ENCODE results near the gene CLK3. TPM values are rescaled to one million over a fixed set of nuclear protein-coding genes. Genes with fewer than 3 reads are reported as not detected.
A peak's percentile ranks its signal among the peaks of the same experiment; 100 is the strongest.
"Not testable (repeated sequence)": the region's sequence is repeated elsewhere in the genome, so short reads cannot be mapped to it uniquely, and the experiment has no call there.

CLK3 gene
- polyA plus RNA-seq, 4 donors: 61.0 to 84.1 (median 70.9) TPM

- DNase-seq (ENCODE audit: low read depth in 4 of 4, low spot score in 3 of 4): no peak
These were observed 4.4 kb downstream of the CLK3 start for GRCh38 chr15:74619916-74620635.

- DNase-seq (ENCODE audit: low read depth in 4 of 4, low spot score in 3 of 4): no peak
These were observed 5.3 kb downstream of the CLK3 start for GRCh38 chr15:74620636-74621545.

GRCh38 chr15:74621546-74621920 is 5.9 kb downstream of the CLK3 start:
- no peak for DNase-seq (ENCODE audit: low read depth in 4 of 4, low spot score in 3 of 4)

- DNase-seq (ENCODE audit: low read depth in 4 of 4, low spot score in 3 of 4): no peak
These were observed 6.3 kb downstream of the CLK3 start for GRCh38 chr15:74621936-74622335.

GRCh38 chr15:74622758-74623157 is 7.1 kb downstream of the CLK3 start:
- no peak for DNase-seq (ENCODE audit: low read depth in 4 of 4, low spot score in 3 of 4)

GRCh38 chr15:74624020-74624602 is 8.5 kb downstream of the CLK3 start:
- no peak for DNase-seq (ENCODE audit: low read depth in 4 of 4, low spot score in 3 of 4)

- DNase-seq (ENCODE audit: low read depth in 4 of 4, low spot score in 3 of 4): no peak
These were observed 10.1 kb downstream of the CLK3 start for GRCh38 chr15:74625693-74626092.

DNA sequence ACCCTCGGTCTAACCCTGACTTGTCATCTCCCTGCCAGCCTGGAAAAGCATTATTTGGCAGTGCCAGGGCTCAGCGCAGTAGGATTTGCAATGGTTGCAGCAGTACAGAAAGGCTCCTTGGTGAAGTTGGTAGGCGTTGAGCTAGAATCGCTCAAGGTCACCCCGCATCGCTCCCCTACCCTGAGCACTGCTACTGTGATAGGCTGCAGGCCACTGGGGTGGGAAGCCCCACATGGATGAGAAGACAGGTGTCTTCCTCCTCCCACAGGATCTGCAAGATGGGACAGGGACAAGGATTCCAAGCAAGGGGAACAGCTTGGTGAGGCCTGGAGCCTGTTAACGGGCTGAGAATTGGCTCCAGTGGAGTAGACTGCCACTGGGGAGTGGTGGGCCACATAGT is 10.7 kb downstream of the CLK3 start:
- no peak for DNase-seq (ENCODE audit: low read depth in 4 of 4, low spot score in 3 of 4)

DNA sequence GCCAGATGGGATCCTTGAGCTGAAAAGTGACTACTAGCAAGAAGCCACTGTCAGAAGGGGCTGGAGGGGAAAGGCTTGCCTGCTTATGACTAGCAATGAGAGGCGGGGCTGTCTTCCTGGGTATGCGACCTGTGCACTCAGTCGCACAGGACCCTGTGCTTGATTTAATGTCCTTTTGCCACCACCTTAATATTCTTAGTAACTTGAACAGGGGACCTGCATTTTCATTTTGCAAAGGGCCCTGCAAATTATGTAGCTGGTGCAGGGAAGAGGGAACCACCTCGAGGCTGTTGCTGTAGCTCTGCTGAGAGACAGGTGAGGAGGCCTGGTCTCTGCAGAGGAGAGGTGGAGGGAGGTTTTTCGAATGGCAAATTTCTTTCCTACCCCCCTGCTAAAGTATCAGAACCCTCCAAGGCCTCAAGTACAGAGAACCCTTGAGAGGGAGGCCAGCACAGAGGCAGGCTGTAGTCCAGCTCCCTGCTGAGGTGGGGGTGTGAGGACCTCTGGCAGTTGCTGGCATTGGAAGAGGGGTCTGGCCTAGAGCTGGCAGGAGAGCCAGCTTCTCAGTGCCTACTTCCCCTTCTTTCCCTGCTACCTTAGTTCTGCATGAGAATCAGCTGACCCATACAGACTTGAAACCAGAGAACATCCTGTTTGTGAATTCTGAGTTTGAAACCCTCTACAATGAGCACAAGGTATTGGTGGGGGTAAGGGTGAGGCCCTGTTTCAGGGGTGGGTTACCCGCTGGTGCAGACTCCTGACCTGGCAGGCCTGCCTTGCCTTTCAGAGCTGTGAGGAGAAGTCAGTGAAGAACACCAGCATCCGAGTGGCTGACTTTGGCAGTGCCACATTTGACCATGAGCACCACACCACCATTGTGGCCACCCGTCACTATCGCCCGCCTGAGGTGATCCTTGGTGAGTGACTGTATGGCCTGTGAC is 11.4 kb downstream of the CLK3 start:
- no peak for DNase-seq (ENCODE audit: low read depth in 4 of 4, low spot score in 3 of 4)

- no peak for DNase-seq (ENCODE audit: low read depth in 4 of 4, low spot score in 3 of 4)
These were observed 12.1 kb downstream of the CLK3 start for GRCh38 chr15:74627766-74628165.

DNA sequence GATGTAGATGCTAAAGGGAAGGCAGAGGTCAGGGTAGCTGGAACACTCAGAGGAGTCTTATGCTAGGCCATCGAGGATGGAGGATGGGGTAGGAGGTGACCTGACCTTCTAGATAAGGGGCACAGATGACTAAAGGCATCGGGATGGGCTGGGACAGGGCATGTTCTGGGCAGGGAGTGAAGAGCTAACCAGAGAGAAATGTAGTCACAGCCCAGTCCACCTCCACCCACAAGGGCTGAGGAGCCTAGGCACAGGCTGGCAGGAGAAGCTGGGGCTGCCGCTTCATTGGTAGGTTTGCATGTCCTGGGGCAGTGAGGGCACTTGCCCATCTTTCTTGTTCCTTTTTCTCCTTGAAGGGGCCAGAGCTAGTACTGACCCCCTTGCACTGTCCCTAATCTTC is 12.6 kb downstream of the CLK3 start:
- DNase-seq (ENCODE audit: low read depth in 4 of 4, low spot score in 3 of 4): no peak

- no peak for DNase-seq (ENCODE audit: low read depth in 4 of 4, low spot score in 3 of 4)
These were observed 13.3 kb downstream of the CLK3 start for GRCh38 chr15:74628949-74629348.

GRCh38 chr15:74629696-74630095 is 14.1 kb downstream of the CLK3 start:
- not testable (repeated sequence) for DNase-seq (ENCODE audit: low read depth in 4 of 4, low spot score in 3 of 4)

DNA sequence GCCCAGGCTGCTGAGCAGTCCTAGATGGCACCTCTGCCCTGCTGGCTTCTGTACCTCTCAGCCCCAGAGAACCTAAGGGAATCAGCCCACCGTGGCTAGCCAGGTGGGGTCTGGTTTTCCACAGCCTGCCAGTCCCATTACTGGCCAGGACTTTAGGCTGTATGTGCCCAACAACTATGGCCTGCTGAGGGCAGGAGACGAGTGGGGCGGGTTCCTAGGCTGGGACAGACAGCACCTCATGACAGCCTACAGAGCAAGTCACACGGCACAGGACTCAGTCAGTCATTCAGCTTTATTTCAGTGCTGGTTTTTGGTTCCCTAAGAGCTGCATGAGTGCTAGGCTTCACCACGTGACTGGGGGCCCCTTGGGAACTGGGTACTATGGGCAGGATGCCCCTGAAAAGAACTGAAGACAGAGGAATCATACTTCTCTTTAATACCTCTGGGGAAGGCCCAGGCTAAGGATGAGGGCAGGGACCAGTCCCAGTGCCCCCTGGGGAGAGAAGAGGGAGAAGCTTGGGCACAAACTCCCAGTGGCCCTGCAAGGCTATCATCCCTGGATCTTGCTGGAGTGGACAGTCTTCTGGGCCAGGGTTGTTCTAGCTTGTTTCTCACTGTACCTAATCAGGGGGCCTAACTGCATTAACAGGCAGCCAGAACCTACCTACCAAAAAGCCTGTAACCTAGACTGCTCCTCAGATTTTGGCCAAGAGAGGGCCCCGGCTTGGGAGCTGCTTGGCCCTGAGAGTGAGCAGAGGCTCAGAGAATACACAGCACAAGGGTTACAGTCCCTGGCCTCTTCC is 14.8 kb downstream of the CLK3 start:
- no peak for DNase-seq (ENCODE audit: low read depth in 4 of 4, low spot score in 3 of 4)

DNA sequence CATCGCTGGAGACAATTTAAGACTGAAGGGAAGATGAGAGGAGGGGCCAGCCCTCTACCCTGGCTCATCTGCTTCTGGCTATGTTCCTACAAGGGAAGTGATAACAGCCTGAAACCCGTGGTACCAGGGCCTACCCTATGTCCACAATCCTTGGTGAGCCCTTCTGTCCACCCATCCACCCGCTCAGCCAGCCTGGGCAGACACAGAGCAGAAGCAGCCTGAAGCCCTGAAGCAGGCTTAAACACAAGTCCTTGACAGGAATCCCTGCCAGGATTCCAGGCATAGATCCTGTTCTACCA is 15.4 kb downstream of the CLK3 start:
- DNase-seq (ENCODE audit: low read depth in 4 of 4, low spot score in 3 of 4): no peak

- DNase-seq (ENCODE audit: low read depth in 4 of 4, low spot score in 3 of 4): no peak
These were observed 15.8 kb downstream of the CLK3 start for GRCh38 chr15:74631408-74631807.

DNA sequence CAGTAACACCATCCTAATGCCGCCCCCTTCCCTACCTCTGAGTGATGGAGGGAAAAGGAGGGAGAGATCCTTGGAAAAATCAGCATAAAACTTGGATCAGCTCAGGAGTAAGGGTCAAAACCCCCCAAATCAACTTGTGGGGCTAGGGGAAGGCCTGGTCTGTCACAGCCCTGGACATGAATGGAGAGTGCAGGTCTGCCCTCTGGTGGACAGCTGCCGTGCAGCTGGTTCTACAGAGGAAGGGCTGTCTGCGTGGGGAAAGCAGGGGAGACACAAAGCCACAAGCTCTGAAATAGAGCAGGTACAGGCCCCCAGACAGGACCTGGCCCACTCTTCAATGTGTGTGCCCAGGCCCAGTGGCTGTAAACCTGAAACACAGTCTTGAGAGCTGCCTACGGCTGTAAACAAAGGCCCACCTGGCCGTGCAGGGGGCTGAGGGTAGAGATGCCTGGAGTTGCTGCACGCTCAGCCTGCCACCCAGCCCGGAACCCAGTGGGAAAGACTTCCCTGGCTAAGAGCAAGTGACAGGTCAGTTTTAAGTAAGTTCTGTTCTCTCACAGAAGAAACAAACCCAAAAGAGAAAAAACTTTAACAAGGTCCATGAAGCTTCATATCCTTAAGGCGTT is 16.4 kb downstream of the CLK3 start:
- DNase-seq (ENCODE audit: low read depth in 4 of 4, low spot score in 3 of 4): peak in 1 of 4 donors; percentile 27

- no peak for DNase-seq (ENCODE audit: low read depth in 4 of 4, low spot score in 3 of 4)
These were observed 17.0 kb downstream of the CLK3 start for GRCh38 chr15:74632601-74633000.

GRCh38 chr15:74633781-74634180 is 18.1 kb downstream of the CLK3 start:
- DNase-seq (ENCODE audit: low read depth in 4 of 4, low spot score in 3 of 4): no peak

Measured in left renal pelvis (tissue), 4 donors.